Smooth muscle cell (in vitro differentiated cells): ENCODE data around the gene TNRC6A. TPM values are rescaled to one million over a fixed set of nuclear protein-coding genes. Genes with fewer than 3 reads are reported as not detected.
"Not testable (repeated sequence)": the region's sequence is repeated elsewhere in the genome, so short reads cannot be mapped to it uniquely, and the experiment has no call there.

Experiments used
- DNase-seq: peaks from one replicate; lab custom pipeline; 2025; ENCODE audit not compliant: unreplicated experiment; lab: John Stamatoyannopoulos, UW
- H2AFZ ChIP-seq: fragments of 200-600 bp; sonication (generic); 2 replicates; pipeline ENCODE4 v1.6.0; 2016; ENCODE audit warnings: antibody characterized with exemption, low read depth, mild to moderate bottlenecking
- H3F3A ChIP-seq: fragments of 200-600 bp; sonication (generic); 2 replicates; pipeline ENCODE4 v1.6.0; 2017; ENCODE audit warnings: antibody characterized with exemption, low read depth
- H3K27ac ChIP-seq: fragments of 200-600 bp; sonication (generic); 2 replicates; pipeline ENCODE4 v1.5.1; 2016; ENCODE audit warnings: low read depth, mild to moderate bottlenecking
- H3K27me3 ChIP-seq: fragments of 200-600 bp; sonication (generic); 2 replicates; pipeline ENCODE4 v1.6.1; 2016; ENCODE audit warnings: low read depth, mild to moderate bottlenecking
- H3K36me3 ChIP-seq: fragments of 200-600 bp; sonication (generic); 2 replicates; pipeline ENCODE4 v1.5.1; 2016; ENCODE audit warnings: low read depth
- H3K4me1 ChIP-seq: fragments of 200-600 bp; sonication (generic); 2 replicates; pipeline ENCODE4 v1.5.1; 2016; ENCODE audit warnings: low read depth
- H3K4me2 ChIP-seq: fragments of 200-600 bp; sonication (generic); 2 replicates; pipeline ENCODE4 v1.6.0; 2016; ENCODE audit warnings: mild to moderate bottlenecking
- H3K4me3 ChIP-seq: fragments of 200-600 bp; sonication (generic); 2 replicates; pipeline ENCODE4 v1.5.1; 2016; ENCODE audit warnings: mild to moderate bottlenecking
- H3K79me2 ChIP-seq: fragments of 200-600 bp; sonication (generic); 2 replicates; pipeline ENCODE4 v1.6.0; 2016; ENCODE audit warnings: low read depth, mild to moderate bottlenecking
- H3K9ac ChIP-seq: fragments of 200-600 bp; sonication (generic); 2 replicates; pipeline ENCODE4 v1.6.0; 2016; ENCODE audit warnings: low read depth
- H3K9me3 ChIP-seq: fragments of 200-600 bp; sonication (generic); replicated peaks from 2 replicates; pipeline ENCODE4 v1.5.1; 2016; ENCODE audit warnings: low read depth
- H4K20me1 ChIP-seq: fragments of 200-600 bp; sonication (generic); 2 replicates; pipeline ENCODE4 v1.6.0; 2016; ENCODE audit warnings: low read depth
- WGBS: methylation state at CpG from one replicate; pipeline ENCODE4 v1.1.7; 2016; ENCODE audit warnings: low lambda C conversion rate; 5-methylcytosine and 5-hydroxymethylcytosine counted together
- polyA plus RNA-seq: library from polyadenylated mRNA; unstranded; fragments of >200 nt; fragmentation: Nextera tagmentation; extraction: Ambion mirVana; gene quantifications from 2 replicates; pipeline ENCODE4 v1.2.1, GENCODE V29; 2016
- total RNA-seq: library from RNA; depleted of rRNA; stranded (reverse); fragments of >200 nt; gene quantifications from 2 replicates; pipeline ENCODE4 v1.2.3, GENCODE V29; 2014
- TF ChIP-seq, protein P1 (sequence below): fragments of 200-600 bp; sonication (generic); IDR thresholded peaks from 2 replicates; pipeline ENCODE4 v1.5.1; 2017; ENCODE audit warnings: borderline replicate concordance, mild to moderate bottlenecking, antibody characterized with exemption; ENCODE audit not compliant: insufficient read depth, poor library complexity, severe bottlenecking

TNRC6A gene
- total and polyA plus RNA-seq, 2 experiments from 2014 or later, result 14.6 to 30.3 TPM

DNA sequence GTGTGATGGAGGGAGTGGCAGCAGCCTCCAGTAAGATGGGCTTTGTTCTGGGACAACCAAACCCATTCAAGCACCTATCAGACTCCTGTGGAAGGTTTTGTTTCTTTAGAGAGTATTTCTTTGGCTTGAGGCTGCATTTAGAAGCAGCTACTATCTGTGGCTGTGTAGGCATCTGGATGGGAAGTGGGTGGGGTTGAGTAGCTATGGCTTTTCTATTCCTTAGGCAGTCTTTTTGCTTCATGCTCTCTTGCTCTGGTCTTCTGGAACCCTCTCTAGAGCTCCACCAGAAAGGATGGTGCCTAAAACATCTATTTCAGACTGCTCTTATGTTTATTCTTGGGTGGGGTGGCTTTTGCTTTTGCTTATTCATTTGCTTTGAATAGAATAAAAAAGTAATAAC lies 19.9 kb downstream of the TNRC6A start:
- peaks cover 31% of the 10 kb centered on the region for H3K4me1 ChIP-seq
- H3K4me2 ChIP-seq, result no peak overlapping the region
- no peak overlapping the region for H3K27ac ChIP-seq
- no peak overlapping the region for H3K9ac ChIP-seq
- peaks cover 100% of the 10 kb centered on the region for H4K20me1 ChIP-seq
- H3F3A ChIP-seq, result peaks cover 19% of the 10 kb centered on the region
- no peak overlapping the region for H3K4me3 ChIP-seq
- no peak for DNase-seq
- H3K27me3 ChIP-seq, result no peaks in the 10 kb centered on the region
- H3K9me3 ChIP-seq, result no peaks in the 10 kb centered on the region
- H3K36me3 ChIP-seq, result no peaks in the 10 kb centered on the region
- H3K79me2 ChIP-seq, result peaks cover 95% of the 10 kb centered on the region
- TF ChIP-seq, protein P1, sequence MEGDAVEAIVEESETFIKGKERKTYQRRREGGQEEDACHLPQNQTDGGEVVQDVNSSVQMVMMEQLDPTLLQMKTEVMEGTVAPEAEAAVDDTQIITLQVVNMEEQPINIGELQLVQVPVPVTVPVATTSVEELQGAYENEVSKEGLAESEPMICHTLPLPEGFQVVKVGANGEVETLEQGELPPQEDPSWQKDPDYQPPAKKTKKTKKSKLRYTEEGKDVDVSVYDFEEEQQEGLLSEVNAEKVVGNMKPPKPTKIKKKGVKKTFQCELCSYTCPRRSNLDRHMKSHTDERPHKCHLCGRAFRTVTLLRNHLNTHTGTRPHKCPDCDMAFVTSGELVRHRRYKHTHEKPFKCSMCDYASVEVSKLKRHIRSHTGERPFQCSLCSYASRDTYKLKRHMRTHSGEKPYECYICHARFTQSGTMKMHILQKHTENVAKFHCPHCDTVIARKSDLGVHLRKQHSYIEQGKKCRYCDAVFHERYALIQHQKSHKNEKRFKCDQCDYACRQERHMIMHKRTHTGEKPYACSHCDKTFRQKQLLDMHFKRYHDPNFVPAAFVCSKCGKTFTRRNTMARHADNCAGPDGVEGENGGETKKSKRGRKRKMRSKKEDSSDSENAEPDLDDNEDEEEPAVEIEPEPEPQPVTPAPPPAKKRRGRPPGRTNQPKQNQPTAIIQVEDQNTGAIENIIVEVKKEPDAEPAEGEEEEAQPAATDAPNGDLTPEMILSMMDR, result no peak
- no peak overlapping the region for H2AFZ ChIP-seq

DNA sequence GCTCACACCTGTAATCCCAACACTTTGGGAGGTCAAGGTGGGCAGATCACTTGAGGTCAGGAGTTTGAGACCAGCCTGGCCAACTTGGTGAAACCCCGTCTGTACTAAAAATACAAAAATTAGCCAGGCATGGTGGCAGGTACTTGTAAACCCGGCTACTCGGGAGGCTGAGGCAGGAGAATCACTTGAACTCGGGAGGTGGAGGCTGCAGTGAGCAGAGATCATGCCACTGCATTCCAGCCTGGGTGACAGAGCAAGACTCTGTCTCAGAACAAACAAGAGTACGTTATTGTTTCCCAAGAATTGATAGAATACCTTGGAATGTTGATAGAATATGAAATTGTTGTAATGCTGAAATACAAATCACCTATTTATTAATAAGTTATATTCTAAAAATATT lies 20.4 kb downstream of the TNRC6A start:
- Histone ChIP-seq H4K20me1 (peaks cover 100% of the 10 kb centered on the region), H3F3A (peaks cover 19% of the 10 kb centered on the region), H3K79me2 (peaks cover 95% of the 10 kb centered on the region), H3K4me1 (peaks cover 35% of the 10 kb centered on the region)
- WGBS, result 98% methylated on average over 5 of the region's 5 CpGs
- H3K9me3 ChIP-seq, H3K4me3 ChIP-seq, H2AFZ ChIP-seq, H3K27ac ChIP-seq, H3K36me3 ChIP-seq, H3K9ac ChIP-seq, DNase-seq, H3K4me2 ChIP-seq, H3K27me3 ChIP-seq: not testable (repeated sequence)

DNA sequence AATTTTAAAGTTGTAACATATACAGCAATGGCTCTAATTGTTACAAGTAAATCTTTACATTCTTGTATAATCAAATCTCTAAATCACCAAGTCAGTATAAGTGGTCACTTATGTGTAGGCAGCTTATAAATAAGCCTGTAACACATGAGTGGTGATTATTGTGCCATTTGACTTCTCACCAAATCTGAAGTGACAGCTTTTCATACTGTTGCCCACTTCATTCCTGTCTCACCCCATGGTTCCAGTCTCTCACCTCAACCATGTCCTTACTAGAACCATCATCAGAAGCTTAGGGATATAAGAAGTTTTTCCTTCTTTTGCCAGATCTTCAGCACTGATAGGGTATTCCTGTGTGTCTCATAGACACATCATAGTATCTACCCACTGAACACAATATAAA lies 23.5 kb downstream of the TNRC6A start:
- Histone ChIP-seq H4K20me1 (peaks cover 100% of the 10 kb centered on the region), H3K27me3 (no peaks in the 10 kb centered on the region), H2AFZ (no peak overlapping the region), H3F3A (peaks cover 5% of the 10 kb centered on the region), H3K36me3 (peaks cover 4% of the 10 kb centered on the region), H3K9me3 (no peaks in the 10 kb centered on the region), H3K4me3 (no peak overlapping the region), H3K4me1 (peaks cover 30% of the 10 kb centered on the region), H3K27ac (no peak overlapping the region), H3K9ac (no peak overlapping the region), H3K4me2 (no peak overlapping the region), H3K79me2 (peaks cover 97% of the 10 kb centered on the region)
- TF ChIP-seq, protein P1, result no peak
- DNase-seq, result no peak

GRCh38 chr16:24753437-24753836 lies 24.0 kb downstream of the TNRC6A start:
- H3F3A ChIP-seq, result peaks cover under 1% of the 10 kb centered on the region
- H3K4me3 ChIP-seq, result no peak overlapping the region
- peaks cover 26% of the 10 kb centered on the region for H3K4me1 ChIP-seq
- no peaks in the 10 kb centered on the region for H3K27me3 ChIP-seq
- H3K9ac ChIP-seq, result no peak overlapping the region
- H3K9me3 ChIP-seq, result no peaks in the 10 kb centered on the region
- no peak overlapping the region for H2AFZ ChIP-seq
- TF ChIP-seq, protein P1, result no peak
- peaks cover 98% of the 10 kb centered on the region for H3K79me2 ChIP-seq
- peaks cover 100% of the 10 kb centered on the region for H4K20me1 ChIP-seq
- H3K4me2 ChIP-seq, result no peak overlapping the region
- no peak overlapping the region for H3K27ac ChIP-seq
- H3K36me3 ChIP-seq, result peaks cover 4% of the 10 kb centered on the region
- 86% methylated on average over 3 of the region's 3 CpGs for WGBS
- no peak for DNase-seq
